Duodenal mucosa (tissue), 2 donors: ENCODE results near the gene ABHD2.
A peak's percentile ranks its signal among the peaks of the same experiment; 100 is the strongest.
"Not testable (repeated sequence)": the region's sequence is repeated elsewhere in the genome, so short reads cannot be mapped to it uniquely, and the experiment has no call there.

Source experiments
- H3K27ac ChIP-seq: one replicate; pipeline ENCODE4 v1.7.0; 2013; ENCODE audit warnings: low read depth, low read length
- H3K27me3 ChIP-seq, 2 donors: one replicate each; pipeline ENCODE4 v1.7.0; 2013; ENCODE audit warnings: low read length in 2 of 2, control low read depth in 1 of 2; ENCODE audit not compliant: insufficient read depth in 2 of 2, control insufficient read depth in 1 of 2
- H3K36me3 ChIP-seq, 2 donors: one replicate each; pipeline ENCODE4 v1.7.0; 2013; ENCODE audit warnings: low read length in 2 of 2, control low read depth in 1 of 2; ENCODE audit not compliant: insufficient read depth in 2 of 2, control insufficient read depth in 1 of 2
- H3K4me1 ChIP-seq, 2 donors: one replicate each; pipeline ENCODE4 v1.7.0; 2013; ENCODE audit warnings: low read length in 2 of 2, control low read depth in 1 of 2; ENCODE audit not compliant: insufficient read depth in 2 of 2, control insufficient read depth in 1 of 2
- H3K4me3 ChIP-seq, 2 donors: one replicate each; pipeline ENCODE4 v1.7.0; 2013; ENCODE audit warnings: low read length in 2 of 2, low read depth in 1 of 2
- H3K9ac ChIP-seq, 2 donors: one replicate each; pipeline ENCODE4 v1.7.0; 2013; ENCODE audit warnings: low read length in 2 of 2, low read depth in 1 of 2
- H3K9me3 ChIP-seq, 2 donors: one replicate each; pipeline ENCODE4 v1.7.0; 2013; ENCODE audit warnings: low read length in 2 of 2, control low read depth in 1 of 2; ENCODE audit not compliant: control insufficient read depth in 1 of 2

ABHD2 gene

DNA sequence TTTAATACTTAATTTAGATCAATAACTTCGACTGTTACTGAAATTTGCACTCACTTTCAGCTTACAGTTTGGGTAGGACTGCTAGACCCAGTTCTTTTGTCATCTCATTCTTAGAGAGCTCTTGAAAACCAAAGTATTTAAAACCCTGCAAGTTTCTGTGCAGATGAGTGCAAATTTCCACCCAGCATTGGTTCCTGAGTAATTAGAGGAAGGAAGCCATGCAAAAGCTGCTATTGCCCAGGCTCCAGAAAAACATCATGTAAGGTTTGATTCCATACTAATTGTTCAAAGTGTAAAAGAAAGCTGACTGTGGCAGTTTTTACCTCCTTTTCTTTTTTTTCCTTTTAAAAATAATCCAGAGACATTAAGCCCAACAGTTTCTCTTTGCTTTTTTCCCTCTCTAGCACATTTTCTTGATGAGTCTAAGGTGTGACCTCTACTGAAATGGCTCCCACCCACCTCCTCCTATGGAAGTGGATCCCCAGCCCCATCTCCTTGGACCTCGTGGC, 30.3 kb downstream of the ABHD2 start:
- Histone ChIP-seq H3K4me3 (no peak overlapping the region), H3K27me3 (no peaks in the 10 kb centered on the region), H3K36me3 (peaks cover 39 to 54% of the 10 kb centered on the region in 2 donors), H3K9ac (peak overlapping the region in 1 of 2 donors; percentile 28), H3K4me1 (peaks cover 59 to 73% of the 10 kb centered on the region in 2 donors), H3K9me3 (no peaks in the 10 kb centered on the region), H3K27ac (no peak overlapping the region)

DNA sequence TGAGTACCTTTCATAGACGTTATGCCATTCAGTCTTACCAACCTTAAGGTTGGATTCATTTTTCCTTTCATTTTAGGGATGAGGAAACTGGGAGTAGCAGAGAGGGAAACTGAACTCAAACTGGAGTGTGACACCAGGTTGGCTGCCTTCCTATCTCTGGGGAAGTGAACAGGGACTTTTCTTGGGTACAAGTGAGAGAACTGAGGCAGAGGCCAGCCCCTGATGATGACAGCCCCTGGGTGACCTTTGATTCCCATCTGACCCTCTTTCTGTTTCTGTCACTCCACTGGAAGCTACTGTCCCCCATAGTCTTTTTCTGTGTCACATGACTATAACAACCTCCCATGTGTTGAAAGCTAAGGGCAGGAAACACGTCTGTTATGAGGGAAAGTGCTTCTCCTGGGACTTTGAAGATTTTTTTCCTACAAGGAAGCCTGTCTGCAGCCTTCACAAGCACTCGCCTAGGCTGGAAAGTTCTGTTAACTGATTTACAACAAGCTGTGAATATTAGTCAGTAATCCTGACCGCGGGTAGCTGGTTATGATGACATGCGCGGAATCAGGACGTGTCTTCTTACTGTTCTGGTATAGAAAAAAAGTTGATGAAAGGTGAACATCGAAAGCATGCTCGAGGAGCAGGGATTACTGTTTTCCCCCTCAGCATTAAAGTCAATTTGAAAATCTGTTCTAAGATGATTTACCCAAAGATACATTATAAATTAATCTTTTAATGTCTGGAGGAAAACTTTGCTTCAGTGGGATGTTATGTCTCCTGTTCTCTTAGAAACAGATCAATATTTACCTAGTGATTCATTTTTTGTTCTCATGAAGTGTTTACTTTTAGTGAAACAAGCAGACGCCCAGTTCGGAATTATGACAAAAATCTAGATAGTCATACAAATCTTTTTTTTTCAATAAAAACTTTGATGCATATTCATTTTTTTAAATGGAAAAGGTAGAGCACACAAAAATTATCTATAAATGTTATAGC, 31.5 kb downstream of the ABHD2 start:
- peaks cover 48 to 61% of the 10 kb centered on the region in 2 donors for H3K4me1 ChIP-seq
- H3K27ac ChIP-seq: peak overlapping the region; percentile 50
- peak overlapping the region; percentile 9 to 28 for H3K9ac ChIP-seq

DNA sequence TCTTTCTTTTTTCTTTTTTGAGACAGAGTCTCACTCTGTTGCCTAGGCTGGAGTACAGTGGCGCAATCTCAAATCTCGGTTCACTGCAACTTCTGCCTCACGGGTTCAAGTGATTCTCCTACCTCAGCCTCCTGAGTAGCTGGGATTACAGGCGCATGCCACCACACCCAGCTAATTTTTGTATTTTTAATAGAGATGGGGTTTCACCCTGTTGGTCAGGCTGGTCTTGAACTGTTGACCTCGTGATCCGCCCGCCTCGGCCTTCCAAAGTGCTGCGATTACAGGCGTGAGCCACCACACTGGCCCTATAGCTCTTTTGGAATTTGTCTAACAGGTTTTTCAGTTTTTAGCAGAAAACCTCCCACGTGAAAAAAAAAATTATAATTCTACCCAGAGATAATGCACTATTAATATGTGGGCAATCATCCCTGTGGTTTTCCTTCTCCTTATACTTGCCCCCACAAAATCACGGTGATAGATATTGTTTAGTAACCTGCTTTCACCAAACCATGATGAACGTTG, 32.3 kb downstream of the ABHD2 start:
- H3K9ac ChIP-seq: peak overlapping the region in 1 of 2 donors; percentile 37
- peaks cover 40 to 48% of the 10 kb centered on the region in 2 donors for H3K36me3 ChIP-seq
- not testable (repeated sequence) for H3K4me3 ChIP-seq, H3K27ac ChIP-seq, H3K9me3 ChIP-seq, H3K27me3 ChIP-seq
- peaks cover 40 to 53% of the 10 kb centered on the region in 2 donors for H3K4me1 ChIP-seq

More for the DNA sequence above, 31.5 kb downstream of the ABHD2 start:
- H3K27me3 ChIP-seq: no peaks in the 10 kb centered on the region
- H3K9me3 ChIP-seq: no peaks in the 10 kb centered on the region
- H3K4me3 ChIP-seq: no peak overlapping the region
- H3K36me3 ChIP-seq: peaks cover 38 to 47% of the 10 kb centered on the region in 2 donors

DNA sequence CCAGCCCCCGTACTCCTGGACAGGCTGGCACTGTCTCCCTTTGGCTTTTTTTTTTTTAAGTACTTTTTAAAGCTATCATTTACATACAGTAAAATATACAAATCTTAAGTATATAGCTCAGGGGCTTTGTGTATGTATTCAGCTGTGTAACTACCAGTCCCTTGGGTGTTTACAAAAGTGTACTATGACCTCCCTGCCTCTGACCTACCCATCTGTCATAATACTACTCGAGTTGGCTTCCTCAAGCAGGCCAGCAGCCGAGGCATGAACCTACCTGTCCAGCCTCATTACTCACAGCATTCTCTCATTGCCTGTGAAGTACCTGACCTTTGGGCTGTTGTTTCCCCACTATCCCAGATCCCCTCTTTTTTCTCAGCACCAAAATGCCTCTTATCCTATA, 33.2 kb downstream of the ABHD2 start:
- H3K9me3 ChIP-seq: no peaks in the 10 kb centered on the region
- peaks cover 44 to 51% of the 10 kb centered on the region in 2 donors for H3K36me3 ChIP-seq
- no peaks in the 10 kb centered on the region for H3K27me3 ChIP-seq
- peak overlapping the region; percentile 43 for H3K27ac ChIP-seq
- peak overlapping the region; percentile 18 to 37 for H3K9ac ChIP-seq
- no peak overlapping the region for H3K4me3 ChIP-seq
- peaks cover 33 to 46% of the 10 kb centered on the region in 2 donors for H3K4me1 ChIP-seq

DNA sequence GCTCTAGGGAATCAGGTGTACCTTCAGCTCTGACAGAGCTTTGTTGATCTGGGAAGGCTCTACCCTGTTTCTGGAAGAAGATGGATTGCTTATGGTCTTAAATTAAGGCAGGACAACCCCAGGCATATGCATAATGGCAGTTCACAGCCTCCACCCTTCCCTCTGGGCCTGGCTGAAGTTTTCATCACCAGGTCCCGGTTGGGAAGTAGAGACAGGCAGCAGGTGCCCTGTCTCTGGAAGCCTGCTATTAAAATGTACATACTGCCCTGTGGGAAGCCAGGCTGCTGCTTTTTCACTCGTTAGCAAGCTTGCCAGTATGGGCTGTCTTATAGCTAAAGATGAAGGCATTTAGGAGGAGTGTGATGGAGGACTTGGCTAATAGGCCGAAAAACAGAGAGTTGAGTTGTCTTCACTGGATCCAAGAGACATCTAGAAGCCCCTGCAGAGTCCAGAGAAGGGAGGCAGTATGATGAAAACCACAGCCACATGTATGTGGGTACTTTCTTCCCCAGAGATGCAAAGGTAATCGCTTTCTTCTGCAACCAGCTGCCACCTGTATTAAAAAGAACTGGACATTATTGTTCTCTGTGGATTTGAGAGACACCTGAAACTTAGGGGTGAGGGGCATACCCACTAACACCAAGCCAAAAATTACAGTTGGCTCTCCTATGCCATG, 34.4 kb downstream of the ABHD2 start:
- Histone ChIP-seq H3K27ac (no peak overlapping the region), H3K4me1 (peaks cover 31 to 38% of the 10 kb centered on the region in 2 donors), H3K27me3 (no peaks in the 10 kb centered on the region), H3K36me3 (peaks cover 35 to 47% of the 10 kb centered on the region in 2 donors), H3K4me3 (no peak overlapping the region), H3K9ac (no peak overlapping the region), H3K9me3 (no peaks in the 10 kb centered on the region)

DNA sequence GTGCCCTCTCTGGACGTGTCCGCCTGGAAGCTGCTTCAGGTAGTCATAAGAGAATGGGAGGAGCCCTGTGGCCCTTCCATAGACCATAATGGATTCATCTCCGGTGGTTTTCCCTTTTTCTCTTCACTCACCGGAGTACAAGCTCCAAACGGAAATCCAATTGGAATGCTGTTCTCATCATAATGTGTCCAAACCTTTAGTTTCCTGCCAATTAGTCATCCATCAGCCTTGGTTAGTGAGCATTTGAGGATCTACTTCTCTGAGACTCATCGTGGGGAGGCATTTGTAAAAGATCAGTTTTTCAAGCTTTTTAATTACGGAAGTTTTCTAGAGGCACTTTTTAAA, 34.9 kb downstream of the ABHD2 start:
- Histone ChIP-seq H3K27ac (no peak overlapping the region), H3K4me1 (peaks cover 31 to 36% of the 10 kb centered on the region in 2 donors), H3K27me3 (no peaks in the 10 kb centered on the region), H3K9ac (no peak overlapping the region), H3K36me3 (peaks cover 37 to 43% of the 10 kb centered on the region in 2 donors), H3K9me3 (no peaks in the 10 kb centered on the region), H3K4me3 (no peak overlapping the region)

DNA sequence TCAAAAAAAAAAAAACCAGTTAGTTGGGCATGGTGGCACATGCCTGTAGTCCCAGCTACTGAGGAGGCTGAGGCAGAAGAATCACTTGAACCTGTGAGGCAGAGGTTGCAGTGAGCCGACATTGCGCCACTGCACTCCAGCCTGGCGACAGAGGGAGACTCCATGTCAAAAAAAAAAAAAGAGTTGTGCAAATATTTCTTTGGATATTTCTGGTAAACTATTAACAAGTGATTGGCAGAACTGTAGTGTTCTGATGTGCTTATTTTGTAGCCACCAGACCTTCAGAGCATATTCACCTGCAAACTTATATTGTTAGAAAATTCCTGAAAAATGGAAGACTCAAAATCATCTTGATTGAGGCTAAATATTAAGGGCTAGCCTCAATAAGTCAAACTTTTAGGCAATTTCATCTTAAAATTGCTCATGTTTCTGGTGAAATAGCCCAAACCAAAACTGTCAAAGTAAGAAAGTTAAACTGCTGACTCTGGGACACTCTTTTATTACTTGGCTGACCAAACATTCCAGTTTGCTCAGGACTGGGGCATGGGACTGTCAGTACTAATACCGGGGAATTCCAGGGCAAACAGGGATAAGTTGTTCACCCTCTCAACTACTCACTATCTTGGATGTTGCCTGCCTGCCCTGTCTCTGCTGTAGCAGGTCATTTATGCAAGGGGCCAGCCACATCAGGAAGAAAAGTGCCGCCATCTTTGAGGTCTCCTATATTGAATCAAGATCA, 37.0 kb downstream of the ABHD2 start:
- Histone ChIP-seq H3K4me1 (peaks cover 24 to 38% of the 10 kb centered on the region in 2 donors), H3K9me3 (no peaks in the 10 kb centered on the region), H3K27ac (no peak overlapping the region), H3K4me3 (no peak overlapping the region), H3K9ac (no peak overlapping the region), H3K36me3 (peaks cover 38 to 41% of the 10 kb centered on the region in 2 donors), H3K27me3 (no peaks in the 10 kb centered on the region)

DNA sequence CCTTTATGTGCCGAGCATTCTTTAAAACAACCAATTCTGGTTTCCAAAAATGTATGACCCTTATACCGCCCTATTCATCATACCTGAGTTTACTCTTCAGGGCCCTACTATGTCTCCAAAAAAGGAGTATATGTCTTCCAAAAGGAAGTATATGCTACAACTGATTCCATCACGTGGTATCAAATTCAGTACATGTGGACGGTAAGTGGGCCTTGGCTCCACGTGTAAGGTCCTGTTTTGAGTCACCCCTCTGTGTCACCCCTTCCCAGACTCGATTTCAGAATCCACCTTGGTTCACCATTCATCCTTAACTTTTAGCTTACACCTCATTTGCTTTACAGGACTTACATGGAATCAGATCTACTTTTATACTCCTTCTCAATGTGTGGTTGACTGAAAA, 37.8 kb downstream of the ABHD2 start:
- Histone ChIP-seq H3K4me3 (no peak overlapping the region), H3K27me3 (no peaks in the 10 kb centered on the region), H3K9me3 (no peaks in the 10 kb centered on the region), H3K36me3 (peaks cover 38 to 42% of the 10 kb centered on the region in 2 donors), H3K9ac (no peak overlapping the region), H3K4me1 (peaks cover 19 to 34% of the 10 kb centered on the region in 2 donors), H3K27ac (no peak overlapping the region)

DNA sequence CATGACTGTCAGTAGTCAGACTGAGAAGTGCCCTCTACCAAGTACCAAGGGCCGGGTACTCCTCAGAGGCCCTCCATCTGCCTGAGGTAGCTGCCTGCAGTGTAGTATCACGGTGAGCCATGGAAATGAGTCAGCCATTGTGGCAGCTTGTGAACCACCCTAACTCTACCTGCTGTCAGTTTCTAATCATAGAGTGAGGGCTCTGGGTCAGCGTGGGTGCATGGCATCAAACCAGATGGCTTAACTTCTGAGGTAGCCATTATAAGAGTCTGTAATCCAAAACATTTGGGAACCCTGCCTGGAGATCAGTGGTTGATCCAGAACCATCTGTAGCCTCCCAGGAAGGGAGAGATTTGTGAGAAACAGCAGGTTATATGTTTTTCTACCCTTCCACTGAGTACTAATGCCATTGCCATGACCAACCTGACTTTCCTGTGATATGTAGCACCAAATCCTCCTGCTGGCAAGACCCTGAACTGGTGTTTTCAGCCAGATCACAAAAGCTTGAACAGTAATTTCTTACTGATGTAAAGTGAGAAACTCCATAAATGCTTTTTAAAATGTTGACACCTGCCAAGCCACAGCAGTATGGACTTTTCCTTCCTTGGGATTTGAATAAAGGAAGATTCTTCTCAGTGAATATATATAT, 38.9 kb downstream of the ABHD2 start:
- no peaks in the 10 kb centered on the region for H3K9me3 ChIP-seq
- H3K27ac ChIP-seq: no peak overlapping the region
- no peak overlapping the region for H3K9ac ChIP-seq
- H3K4me3 ChIP-seq: no peak overlapping the region
- no peaks in the 10 kb centered on the region for H3K27me3 ChIP-seq
- peaks cover 15 to 29% of the 10 kb centered on the region in 2 donors for H3K4me1 ChIP-seq
- peaks cover 36 to 40% of the 10 kb centered on the region in 2 donors for H3K36me3 ChIP-seq
